Stimulated activated CD4-positive, alpha-beta T cell treated with anti-CD3 and anti-CD28 coated beads, TNF-alpha, amount 100 ng/mL, for 24 hours (primary cell): ENCODE data around the gene UBQLNL.

Experiments used
- DNase-seq, 3 experiments: peaks; one replicate each; pipeline ENCODE4 v3.0.0-alpha.2; 2020; ENCODE audit warnings: low read depth in 3 of 3

UBQLNL gene

DNA sequence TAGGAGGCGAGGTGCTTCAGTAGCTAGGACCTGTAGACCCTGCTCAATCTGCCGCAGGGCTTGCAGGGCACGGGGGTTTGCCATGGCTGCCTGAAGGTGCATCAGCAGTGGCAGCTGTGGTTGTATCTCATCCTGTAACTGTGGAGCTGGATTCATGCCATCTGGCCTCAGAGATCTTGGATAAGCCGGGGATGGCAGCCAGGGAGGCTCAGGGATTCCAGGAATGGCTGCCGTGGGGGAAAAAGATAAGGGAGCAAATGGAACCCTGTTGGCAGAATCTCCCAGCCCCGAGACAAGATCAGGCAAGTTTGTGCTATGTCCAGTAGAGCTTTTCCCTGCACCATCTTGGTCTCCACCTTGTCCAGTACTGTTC, 8.6 kb downstream of the UBQLNL start:
- no peak for DNase-seq

DNA sequence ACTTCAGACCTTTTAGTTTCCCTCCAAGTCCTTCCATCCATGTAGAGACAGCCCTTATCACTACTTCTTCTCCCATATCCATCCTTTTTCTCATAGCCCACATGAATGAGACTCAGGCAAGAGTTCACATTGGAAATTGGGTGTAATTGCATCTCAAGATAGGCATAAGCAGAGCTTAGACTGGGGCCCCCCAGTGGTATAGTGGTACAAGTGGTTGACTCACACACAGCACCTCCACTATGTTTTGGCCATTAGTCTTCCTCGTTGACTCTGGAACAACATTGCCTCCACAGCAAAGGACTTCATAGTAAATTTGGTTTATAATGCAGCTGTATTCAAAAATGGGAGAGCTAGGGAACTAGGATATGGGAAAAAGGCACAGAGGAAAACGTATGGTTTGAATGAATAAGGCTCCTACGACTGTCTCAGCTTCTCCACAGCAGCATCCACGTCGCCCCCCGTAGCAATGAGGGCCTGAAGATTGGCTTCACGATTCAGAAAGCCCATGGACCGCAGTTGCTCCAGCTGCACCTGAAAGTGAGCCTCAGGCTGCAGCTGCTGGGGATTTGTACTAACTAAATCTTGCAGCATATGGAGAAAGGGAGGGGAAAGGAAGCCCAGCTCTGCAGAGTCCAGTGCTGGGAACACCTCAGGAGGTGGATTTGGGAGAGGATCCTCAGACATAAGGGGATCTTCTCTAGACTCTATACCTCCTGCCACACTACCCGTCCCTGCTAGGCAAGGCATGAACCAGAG, 9.1 kb downstream of the UBQLNL start:
- DNase-seq = no peak

GRCh38 chr11:5505363-5506048, 11.0 kb downstream of the UBQLNL start:
- DNase-seq = no peak

DNA sequence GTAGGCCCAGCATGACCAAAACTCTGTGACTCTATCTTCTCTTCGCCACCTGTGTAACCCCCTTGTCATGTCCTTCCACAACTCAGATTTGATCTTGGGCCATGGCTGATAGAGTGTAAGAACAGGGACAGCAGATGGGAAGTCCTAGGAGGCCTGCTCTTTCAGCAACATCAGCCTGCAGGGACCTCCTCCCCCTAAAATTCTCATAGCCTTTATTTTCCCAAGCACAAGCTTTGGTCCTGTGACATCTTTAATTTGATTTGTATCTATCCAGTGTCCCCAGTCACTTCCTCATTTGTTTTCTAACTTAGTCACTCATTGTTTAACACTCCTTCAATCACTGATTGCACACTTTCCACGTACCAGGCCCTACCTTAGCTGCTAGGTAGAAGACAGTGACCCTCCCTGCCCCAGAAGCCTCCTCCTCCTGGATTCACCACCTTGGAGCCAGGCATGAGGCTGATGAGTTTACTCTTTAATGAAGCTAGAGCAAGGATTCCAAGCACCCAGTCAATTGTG, 12.0 kb downstream of the UBQLNL start:
- no peak for DNase-seq

DNA sequence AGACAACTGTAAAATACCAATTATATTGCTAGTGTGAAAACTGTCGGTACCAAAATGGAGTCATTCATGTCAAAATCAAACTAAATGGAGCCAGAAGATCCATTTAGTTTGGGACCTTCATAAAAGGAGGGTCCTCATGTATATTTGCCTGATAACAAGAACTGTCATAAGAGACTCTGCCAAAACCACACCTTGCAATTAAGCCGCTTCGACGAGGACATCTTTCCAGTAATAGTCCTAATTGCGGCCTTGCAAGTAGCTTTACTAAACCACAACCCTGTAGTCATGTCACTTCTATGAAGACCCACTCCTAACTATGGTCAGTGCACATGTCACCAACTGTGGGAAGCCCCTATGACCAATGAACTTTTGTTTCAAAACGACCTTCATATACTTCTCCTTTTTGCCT, 16.1 kb downstream of the UBQLNL start:
- DNase-seq = no peak

DNA sequence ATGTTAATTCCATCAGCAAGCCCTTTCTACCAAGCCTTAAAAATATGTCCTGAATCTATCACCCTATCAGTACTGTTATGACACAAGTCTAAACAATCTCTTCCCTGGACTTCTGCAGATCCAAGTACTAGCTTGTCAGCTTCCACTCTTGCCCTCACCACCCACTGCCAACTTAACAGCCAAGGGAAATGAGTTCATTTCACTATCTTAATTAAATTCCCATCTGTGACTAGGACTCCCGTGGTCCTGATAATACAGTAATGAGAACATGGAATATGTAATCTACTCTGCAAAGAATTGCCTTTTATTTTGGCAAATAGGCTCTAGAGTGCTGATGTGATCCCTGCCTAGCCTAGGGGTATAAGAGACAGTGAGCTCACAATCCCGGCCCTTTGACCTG, 16.8 kb downstream of the UBQLNL start:
- DNase-seq = no peak

DNA sequence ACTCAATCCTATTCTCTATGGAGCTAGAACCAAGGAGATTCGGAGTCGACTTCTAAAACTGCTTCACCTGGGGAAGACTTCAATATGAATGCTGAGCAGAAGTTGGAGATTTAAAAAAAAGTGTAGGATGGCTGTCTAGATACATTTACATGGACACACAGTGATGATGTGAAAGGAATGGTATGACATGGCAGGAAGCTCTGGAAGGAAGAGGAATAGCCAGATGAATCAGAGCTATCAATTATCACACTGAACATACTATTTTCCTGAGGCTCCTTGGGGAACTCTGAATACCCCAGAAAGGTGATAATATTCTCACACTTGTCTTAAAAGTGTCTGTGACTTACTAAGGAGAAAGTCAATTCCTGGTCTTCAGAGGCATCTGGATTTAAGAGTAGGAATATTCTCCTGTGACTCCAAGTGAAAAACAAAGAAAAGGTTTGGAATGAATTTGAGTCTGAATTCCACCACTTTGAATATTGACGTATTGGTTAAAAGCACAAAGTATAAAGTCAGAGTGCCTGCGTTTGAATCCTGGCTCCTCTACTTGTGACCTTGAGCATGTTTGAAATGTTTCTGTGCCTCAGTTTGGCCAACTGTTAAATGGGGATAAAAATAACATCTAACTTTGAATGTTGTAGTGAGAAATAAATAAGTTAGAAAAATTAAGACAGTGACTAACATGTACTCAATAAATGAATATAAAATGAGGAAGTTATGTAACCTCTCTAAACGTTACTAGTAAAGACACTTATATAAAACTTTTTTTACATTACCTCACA, 26.7 kb downstream of the UBQLNL start:
- DNase-seq = no peak

DNA sequence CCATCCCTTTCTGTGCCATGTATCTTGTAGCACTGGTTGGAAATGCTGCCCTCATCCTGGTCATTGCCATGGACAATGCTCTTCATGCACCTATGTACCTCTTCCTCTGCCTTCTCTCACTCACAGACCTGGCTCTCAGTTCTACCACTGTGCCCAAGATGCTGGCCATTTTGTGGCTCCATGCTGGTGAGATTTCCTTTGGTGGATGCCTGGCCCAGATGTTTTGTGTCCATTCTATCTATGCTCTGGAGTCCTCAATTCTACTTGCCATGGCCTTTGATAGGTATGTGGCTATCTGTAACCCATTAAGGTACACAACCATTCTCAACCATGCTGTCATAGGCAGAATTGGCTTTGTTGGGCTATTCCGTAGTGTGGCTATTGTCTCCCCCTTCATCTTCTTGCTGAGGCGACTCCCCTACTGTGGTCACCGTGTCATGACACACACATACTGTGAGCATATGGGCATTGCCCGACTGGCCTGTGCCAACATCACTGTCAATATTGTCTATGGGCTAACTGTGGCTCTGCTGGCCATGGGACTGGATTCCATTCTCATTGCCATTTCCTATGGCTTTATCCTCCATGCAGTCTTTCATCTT, 27.6 kb downstream of the UBQLNL start:
- no peak for DNase-seq

- DNase-seq = no peak
Measured at GRCh38 chr11:5488385-5488784, 28.1 kb downstream of the UBQLNL start, which contains the start of gene OR52D1. Gene OR52D1 (plus strand): TSS chr11:5488685. CDS start chr11:5488707, 22 bp downstream.

DNA sequence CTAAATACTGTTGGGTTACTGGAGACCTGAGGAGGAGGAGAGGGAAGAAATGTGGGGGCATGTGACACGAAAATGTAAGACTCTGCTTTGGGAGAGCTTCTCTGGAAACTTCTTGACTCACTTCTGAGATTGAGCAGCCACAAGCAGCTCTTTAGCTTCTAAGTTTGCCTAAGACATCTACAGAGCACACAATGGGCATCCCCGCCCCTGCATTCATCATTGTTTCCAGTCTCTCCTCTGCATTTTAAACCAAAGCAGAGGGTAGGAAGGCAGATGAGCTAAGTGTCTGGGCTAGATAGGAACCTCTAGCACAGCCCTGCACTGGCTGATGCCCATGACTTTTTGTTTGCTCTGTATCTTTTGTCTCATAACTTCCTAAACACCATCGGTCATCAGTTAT, 30.1 kb downstream of the UBQLNL start:
- no peak for DNase-seq

DNA sequence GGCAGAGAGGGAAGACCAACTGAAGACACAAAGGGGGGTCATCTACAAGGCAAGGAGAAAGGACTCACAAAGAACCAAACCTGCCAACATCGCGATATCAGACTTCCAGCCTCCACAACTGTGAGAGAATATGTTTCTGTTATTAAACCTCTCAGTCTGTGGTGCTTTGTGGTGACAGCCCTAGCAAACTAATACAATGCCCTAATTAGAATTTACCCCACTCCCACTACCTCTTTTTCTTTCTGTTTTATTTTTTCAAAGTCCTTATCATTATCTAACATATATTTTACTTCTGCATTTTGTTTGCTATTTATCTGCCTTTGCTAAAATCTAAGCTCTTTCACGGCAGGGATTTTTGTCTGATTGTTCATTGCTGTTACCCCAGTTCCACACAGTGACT, 30.5 kb downstream of the UBQLNL start:
- DNase-seq = no peak

DNA sequence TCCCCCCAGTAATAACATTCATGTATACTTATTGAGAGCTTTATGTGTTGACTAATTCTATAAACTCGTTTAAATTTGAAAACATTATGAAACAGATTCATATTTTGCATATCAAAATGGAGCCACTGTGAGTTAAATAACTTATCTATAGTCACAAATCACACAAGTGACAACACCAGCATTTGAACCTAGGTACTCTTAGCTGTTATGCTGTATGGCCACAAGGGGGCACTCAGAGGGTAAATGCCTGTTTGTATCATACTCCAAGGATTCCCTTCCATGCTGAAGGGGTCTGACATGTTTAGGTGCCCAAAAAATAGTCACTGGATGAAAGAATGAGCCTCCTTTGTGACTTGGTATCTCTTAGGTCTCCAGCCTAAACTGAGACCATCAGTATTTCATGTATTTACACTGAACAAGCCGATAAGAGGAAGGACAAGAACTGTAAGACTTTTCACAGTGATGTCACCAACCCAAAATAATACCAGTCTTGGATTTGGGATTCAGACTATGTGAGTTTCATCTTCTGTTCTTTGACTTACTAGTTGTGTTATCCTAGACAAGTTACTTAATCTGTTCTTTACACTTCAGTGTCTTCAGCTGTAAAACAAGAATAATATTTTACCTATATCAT, 40.2 kb downstream of the UBQLNL start:
- peak in 2 of 3 experiments; percentile 4 to 7 for DNase-seq

GRCh38 chr11:5473921-5474320, 42.6 kb downstream of the UBQLNL start:
- no peak for DNase-seq

- no peak for DNase-seq
Measured at GRCh38 chr11:5467527-5467926, 49.0 kb downstream of the UBQLNL start.
